Spleen (tissue), 11 donors: Measurements from ENCODE around the gene ZFYVE1. TPM values are rescaled to one million over a fixed set of nuclear protein-coding genes. Genes with fewer than 3 reads are reported as not detected.

Source experiments
- DNase-seq: peaks from one replicate; pipeline ENCODE4 v3.0.0-alpha.2; 2020
- H3K27ac ChIP-seq, 8 donors: fragments of 200-600 bp; sonication (generic) in 7 of 8; 1 replicate in 4 of 8; 2 replicates in 4 of 8; pipeline versions ENCODE4 v1.5.0 to v1.8.0; 2016 to 2021; ENCODE audit warnings: inconsistent platforms in 4 of 8, mild to moderate bottlenecking in 4 of 8, moderate library complexity in 1 of 8
- H3K27me3 ChIP-seq, 7 donors: fragments of 200-600 bp; sonication (generic) in 6 of 7; replicated peaks in 1 of 7; 1 replicate in 4 of 7; 2 replicates in 3 of 7; pipeline versions ENCODE4 v1.5.0 to v1.8.0; 2016 to 2021; ENCODE audit warnings: inconsistent platforms in 3 of 7, mild to moderate bottlenecking in 1 of 7
- H3K36me3 ChIP-seq, 6 donors: fragments of 200-600 bp; sonication (generic) in 5 of 6; 1 replicate in 4 of 6; 2 replicates in 2 of 6; pipeline versions ENCODE4 v1.5.0 to v1.8.0; 2016 to 2021; ENCODE audit warnings: inconsistent platforms in 2 of 6
- H3K4me1 ChIP-seq, 6 donors: fragments of 200-600 bp; sonication (generic) in 5 of 6; 1 replicate in 3 of 6; 2 replicates in 3 of 6; pipeline versions ENCODE4 v1.5.0 to v1.8.0; 2016 to 2021; ENCODE audit warnings: inconsistent platforms in 3 of 6
- H3K4me3 ChIP-seq, 8 donors: fragments of 200-600 bp; sonication (generic) in 7 of 8; 1 replicate in 4 of 8; 2 replicates in 4 of 8; pipeline versions ENCODE4 v1.5.0 to v1.8.0; 2016 to 2021; ENCODE audit warnings: inconsistent platforms in 4 of 8, mild to moderate bottlenecking in 4 of 8, moderate library complexity in 2 of 8
- H3K9me3 ChIP-seq, 8 donors: fragments of 200-600 bp; sonication (generic) in 7 of 8; 1 replicate in 4 of 8; 2 replicates in 4 of 8; pipeline versions ENCODE4 v1.5.0 to v1.8.0; 2016 to 2021; ENCODE audit warnings: inconsistent platforms in 4 of 8
- POLR2A ChIP-seq, 3 donors: fragments of 450-650 bp; IDR thresholded peaks; one replicate each; pipeline ENCODE4 v1.5.1; 2017; ENCODE audit warnings: antibody characterized with exemption in 3 of 3, mild to moderate bottlenecking in 1 of 3
- POLR2AphosphoS5 ChIP-seq, 3 donors: sonication (generic); formaldehyde crosslinking; IDR thresholded peaks; one replicate each; pipeline ENCODE4 v1.5.1; 2017; ENCODE audit warnings: antibody characterized with exemption in 3 of 3
- WGBS, 5 donors: extraction: QIAGEN DNeasy Blood & Tissue Kit in 3 of 5; methylation state at CpG; one replicate each; pipeline versions ENCODE4 v1.1.5 to v1.1.7; 2013 to 2018; 5-methylcytosine and 5-hydroxymethylcytosine counted together
- intact Hi-C: fragments of 100-400 bp; cut with DNase I; formaldehyde crosslinking; loops from one replicate; pipeline ENCODE4 v1.15.0; 2023; ENCODE audit warnings: low total_unique reads
- polyA plus RNA-seq, 3 donors: library from polyadenylated mRNA; stranded (reverse); fragments of 200-250 nt; gene quantifications; one replicate each; pipeline ENCODE4 v1.2.1, GENCODE V29; 2013
- total RNA-seq, 7 donors: library from RNA; depleted of rRNA in 3 of 7; stranded (reverse); fragments of >200 nt in 3 of 7; fragmentation: NEBNext Ultra II Directional in 4 of 7; extraction: Animal tissue kit (Norgen Biotek cat#: 25700) in 4 of 7; gene quantifications; one replicate each; pipeline versions ENCODE4 v1.1.0 to v1.2.1, GENCODE V29; 2016 to 2021
- TF ChIP-seq, protein P1 (sequence below), 11 experiments: fragments of 200-600 bp in 7 of 11; fragments of 450-650 bp in 4 of 11; sonication (generic) in 4 of 11; IDR thresholded peaks in 8 of 11; conservative IDR thresholded peaks in 3 of 11; 1 replicate in 7 of 11; 2 replicates in 4 of 11; pipeline versions ENCODE4 v1.4.0 to v1.8.0; 2016 to 2021; ENCODE audit warnings: antibody characterized with exemption in 11 of 11, inconsistent platforms in 4 of 11, mild to moderate bottlenecking in 1 of 11
- donor health status: healthy with polysubstance abuse.
- donor health status: DM: no; HTN: no; CAD: no; lungs with moderate emphysema.
- donor health status: DM: no; HTN: no; CAD: no.
- donor health status: Bipolar disorder and iron deficiency.
- donor health status: healthy.
- donor health status: DM: no; HTN: no; CAD: no.
- donor health status: DM: yes; HTN: yes; CAD: no.

Gene ZFYVE1
- total and polyA plus RNA-seq, 10 donors: 2.8 to 23.3 (median 19.2) TPM

DNA sequence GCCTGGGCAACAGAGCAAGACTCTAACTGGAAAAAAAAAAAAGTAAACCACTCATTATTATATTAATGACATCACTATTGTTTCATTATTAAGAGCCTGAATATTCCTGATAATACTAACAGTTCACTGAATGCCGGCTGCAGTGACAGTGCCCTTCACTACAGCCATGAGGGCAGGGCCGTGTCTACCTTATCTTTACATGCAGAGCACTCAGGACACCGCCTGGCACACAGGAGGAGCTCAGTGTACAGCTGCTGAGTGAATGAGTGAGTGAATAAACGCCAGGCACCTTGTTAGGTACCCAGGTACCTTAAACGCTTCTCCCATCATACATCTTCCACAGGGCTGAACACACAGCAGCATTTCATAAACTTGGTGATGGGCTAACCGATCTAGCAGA is 23.2 kb downstream of the ZFYVE1 start:
- peaks cover 0 to 90% (median 5%) of the 10 kb centered on the region in 6 donors for H3K36me3 ChIP-seq
- H3K4me3 ChIP-seq: no peak overlapping the region
- intact Hi-C loops: no loop called here
- DNase-seq: no peak
- no peaks in the 10 kb centered on the region for H3K9me3 ChIP-seq
- 87 to 97% (median 93%) methylated on average over 6 of the region's 6 CpGs for WGBS, 5 donors
- peaks cover 0 to 11% (median 1%) of the 10 kb centered on the region in 6 donors for H3K4me1 ChIP-seq
- TF ChIP-seq POLR2AphosphoS5 (IDR thresholded peaks at IDR 0.05): no peak
- TF ChIP-seq, protein P1, sequence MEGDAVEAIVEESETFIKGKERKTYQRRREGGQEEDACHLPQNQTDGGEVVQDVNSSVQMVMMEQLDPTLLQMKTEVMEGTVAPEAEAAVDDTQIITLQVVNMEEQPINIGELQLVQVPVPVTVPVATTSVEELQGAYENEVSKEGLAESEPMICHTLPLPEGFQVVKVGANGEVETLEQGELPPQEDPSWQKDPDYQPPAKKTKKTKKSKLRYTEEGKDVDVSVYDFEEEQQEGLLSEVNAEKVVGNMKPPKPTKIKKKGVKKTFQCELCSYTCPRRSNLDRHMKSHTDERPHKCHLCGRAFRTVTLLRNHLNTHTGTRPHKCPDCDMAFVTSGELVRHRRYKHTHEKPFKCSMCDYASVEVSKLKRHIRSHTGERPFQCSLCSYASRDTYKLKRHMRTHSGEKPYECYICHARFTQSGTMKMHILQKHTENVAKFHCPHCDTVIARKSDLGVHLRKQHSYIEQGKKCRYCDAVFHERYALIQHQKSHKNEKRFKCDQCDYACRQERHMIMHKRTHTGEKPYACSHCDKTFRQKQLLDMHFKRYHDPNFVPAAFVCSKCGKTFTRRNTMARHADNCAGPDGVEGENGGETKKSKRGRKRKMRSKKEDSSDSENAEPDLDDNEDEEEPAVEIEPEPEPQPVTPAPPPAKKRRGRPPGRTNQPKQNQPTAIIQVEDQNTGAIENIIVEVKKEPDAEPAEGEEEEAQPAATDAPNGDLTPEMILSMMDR (IDR thresholded peaks at IDR 0.05 in 8 of 11, conservative IDR thresholded peaks at IDR 0.05 in 3 of 11): no peak
- no peak for TF ChIP-seq POLR2A (IDR thresholded peaks at IDR 0.05)
- H3K27ac ChIP-seq: no peak overlapping the region
- H3K27me3 ChIP-seq: no peaks in the 10 kb centered on the region

DNA sequence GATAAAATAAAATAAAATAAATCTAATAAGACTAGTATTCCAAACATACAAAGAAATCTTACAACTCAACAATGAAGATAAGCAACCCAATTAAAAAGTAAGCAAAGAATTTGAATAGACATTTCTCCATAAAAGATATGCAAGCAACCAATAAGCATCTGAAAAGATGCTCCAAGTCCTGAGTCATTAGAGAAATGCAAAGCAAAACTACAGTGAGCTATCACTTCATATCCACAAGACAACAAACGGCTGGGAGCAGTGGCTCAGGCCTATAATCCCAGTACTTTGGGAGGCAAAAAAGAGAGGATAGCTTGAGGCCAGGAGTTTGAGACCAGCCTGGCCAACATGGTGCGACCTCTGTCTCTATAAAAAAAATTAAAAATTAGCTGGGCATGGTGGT is 26.8 kb downstream of the ZFYVE1 start:
- H3K9me3 ChIP-seq: no peaks in the 10 kb centered on the region
- WGBS, 5 donors: 83 to 96% (median 90%) methylated on average over 2 of the region's 2 CpGs
- no peak for DNase-seq

DNA sequence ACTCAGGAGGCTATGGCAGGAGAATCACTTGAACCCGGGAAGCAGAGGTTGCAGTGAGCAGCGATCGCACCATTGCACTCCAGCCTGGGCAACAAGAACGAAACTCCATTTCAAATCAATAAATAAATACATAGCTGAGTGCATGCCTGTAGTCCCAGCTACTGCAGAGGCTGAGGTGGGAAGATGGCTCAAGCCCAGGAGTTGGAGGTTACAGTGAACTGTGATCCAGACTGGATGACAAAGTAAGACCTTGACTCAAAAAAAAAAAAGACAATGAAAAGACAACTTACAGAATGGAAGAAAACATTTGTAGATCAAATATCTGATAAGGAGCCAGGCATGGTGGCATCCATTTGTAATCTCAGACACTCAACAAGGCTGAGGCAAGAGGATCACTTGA is 27.6 kb downstream of the ZFYVE1 start:
- 96 to 100% (median 98%) methylated on average over 4 of the region's 4 CpGs for WGBS, 5 donors
- H3K36me3 ChIP-seq: peaks cover 9 to 93% (median 37%) of the 10 kb centered on the region in 6 donors
- H3K4me3 ChIP-seq: no peak overlapping the region
- intact Hi-C loops: no loop called here
- H3K9me3 ChIP-seq: no peaks in the 10 kb centered on the region
- H3K4me1 ChIP-seq: peaks cover 0 to 3% (median 0%) of the 10 kb centered on the region in 6 donors
- TF ChIP-seq POLR2AphosphoS5 (IDR thresholded peaks at IDR 0.05) (no peak), POLR2A (IDR thresholded peaks at IDR 0.05) (no peak)
- TF ChIP-seq, protein P1 (IDR thresholded peaks at IDR 0.05 in 8 of 11, conservative IDR thresholded peaks at IDR 0.05 in 3 of 11): no peak
- H3K27ac ChIP-seq: no peak overlapping the region
- no peaks in the 10 kb centered on the region for H3K27me3 ChIP-seq
- DNase-seq: no peak

More for the DNA sequence above, 26.8 kb downstream of the ZFYVE1 start:
- intact Hi-C loops: no loop called here
- TF ChIP-seq POLR2AphosphoS5 (IDR thresholded peaks at IDR 0.05): no peak
- TF ChIP-seq POLR2A (IDR thresholded peaks at IDR 0.05): no peak
- TF ChIP-seq, protein P1 (IDR thresholded peaks at IDR 0.05 in 8 of 11, conservative IDR thresholded peaks at IDR 0.05 in 3 of 11): no peak
- Histone ChIP-seq H3K36me3 (peaks cover 9 to 93% (median 35%) of the 10 kb centered on the region in 6 donors), H3K27ac (no peak overlapping the region), H3K27me3 (no peaks in the 10 kb centered on the region), H3K4me3 (no peak overlapping the region), H3K4me1 (peaks cover 0 to 3% (median 0%) of the 10 kb centered on the region in 6 donors)

DNA sequence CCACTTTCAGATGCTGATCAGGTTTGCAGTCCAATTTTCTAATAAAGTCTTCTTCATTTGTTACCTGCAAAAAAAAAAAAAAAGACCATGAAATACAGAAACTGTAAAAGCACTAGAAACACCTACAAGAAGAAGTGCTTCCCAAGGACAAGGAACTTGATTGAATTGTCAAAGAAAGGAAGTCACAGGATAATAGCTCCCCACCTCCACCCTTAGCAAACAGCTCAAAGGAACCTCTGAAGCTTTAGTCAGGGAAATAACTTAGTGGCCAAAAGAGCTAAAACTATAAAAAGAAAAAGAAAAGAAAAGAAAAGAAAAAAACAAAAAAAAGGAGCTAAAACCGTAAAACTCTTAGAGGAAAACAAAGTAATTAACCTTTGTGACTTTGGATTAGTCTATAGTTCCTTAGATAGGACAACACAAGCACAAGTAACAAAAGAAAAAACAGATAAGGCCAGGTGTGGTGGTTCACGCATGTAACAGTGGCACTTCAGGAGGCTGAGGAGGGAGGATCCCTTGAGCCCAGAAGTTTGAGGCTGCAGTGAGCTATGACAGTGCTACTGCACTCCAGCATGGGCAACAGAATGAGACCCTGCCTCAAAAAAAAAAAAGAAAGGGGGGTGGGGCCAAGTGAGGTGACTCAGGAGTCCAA is 28.5 kb downstream of the ZFYVE1 start:
- peaks cover 9 to 93% (median 36%) of the 10 kb centered on the region in 6 donors for H3K36me3 ChIP-seq
- no peaks in the 10 kb centered on the region for H3K9me3 ChIP-seq
- no peaks in the 10 kb centered on the region for H3K27me3 ChIP-seq
- H3K27ac ChIP-seq: no peak overlapping the region
- peaks cover 0 to 3% (median 0%) of the 10 kb centered on the region in 6 donors for H3K4me1 ChIP-seq
- WGBS, 5 donors: 83 to 93% (median 91%) methylated on average over 2 of the region's 2 CpGs
- H3K4me3 ChIP-seq: no peak overlapping the region
- DNase-seq: no peak
- no peak for TF ChIP-seq POLR2A (IDR thresholded peaks at IDR 0.05)
- TF ChIP-seq, protein P1 (IDR thresholded peaks at IDR 0.05 in 8 of 11, conservative IDR thresholded peaks at IDR 0.05 in 3 of 11): no peak
- no peak for TF ChIP-seq POLR2AphosphoS5 (IDR thresholded peaks at IDR 0.05)
- intact Hi-C loops: no loop called here
